Stomach (tissue), 4 donors: ENCODE results near the gene ENTPD8.

ENCODE experiments used
- EP300 ChIP-seq: sonication (generic); formaldehyde crosslinking; IDR thresholded peaks from one replicate; pipeline ENCODE4 v1.6.1; 2017; ENCODE audit warnings: antibody characterized with exemption
- POLR2AphosphoS5 ChIP-seq, 3 donors: sonication (generic); formaldehyde crosslinking; IDR thresholded peaks; one replicate each; pipeline ENCODE4 v1.6.1; 2016; ENCODE audit warnings: antibody characterized with exemption in 3 of 3
- TF ChIP-seq, protein P1 (sequence below), 7 experiments: fragments of 450-650 bp in 4 of 7; fragments of 200-600 bp in 3 of 7; sonication (generic) in 3 of 7; IDR thresholded peaks; one replicate each; pipeline ENCODE4 v1.5.1; 2016 to 2019; ENCODE audit warnings: antibody characterized with exemption in 7 of 7, control low read depth in 2 of 7, mild to moderate bottlenecking in 1 of 7

DNA sequence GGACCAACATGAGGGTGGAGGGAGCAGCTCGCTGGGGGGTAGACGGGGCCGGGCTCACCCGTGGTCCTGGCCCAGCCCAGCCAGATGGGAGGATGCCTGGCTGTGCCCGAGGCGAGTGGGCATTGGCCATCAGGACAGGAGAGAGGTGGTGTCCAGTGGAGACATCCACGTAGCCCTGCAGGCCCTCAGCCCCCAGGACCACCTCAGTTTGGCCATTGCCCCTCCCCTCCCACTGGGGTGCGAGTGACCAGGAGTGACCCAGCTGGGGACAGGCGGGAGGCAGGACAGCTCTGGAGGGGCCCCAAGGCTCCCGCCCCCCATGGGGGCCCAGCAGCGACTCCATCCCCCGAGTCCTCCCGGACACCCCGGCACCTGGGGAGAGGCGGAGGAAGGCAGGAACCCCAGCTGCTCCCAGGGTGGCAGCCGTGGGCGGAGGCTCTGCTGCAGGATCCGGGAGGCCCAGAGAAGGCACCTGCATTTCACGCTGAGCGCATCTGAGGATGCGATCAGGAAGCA is 9.7 kb downstream of the ENTPD8 start:
- TF ChIP-seq, protein P1, sequence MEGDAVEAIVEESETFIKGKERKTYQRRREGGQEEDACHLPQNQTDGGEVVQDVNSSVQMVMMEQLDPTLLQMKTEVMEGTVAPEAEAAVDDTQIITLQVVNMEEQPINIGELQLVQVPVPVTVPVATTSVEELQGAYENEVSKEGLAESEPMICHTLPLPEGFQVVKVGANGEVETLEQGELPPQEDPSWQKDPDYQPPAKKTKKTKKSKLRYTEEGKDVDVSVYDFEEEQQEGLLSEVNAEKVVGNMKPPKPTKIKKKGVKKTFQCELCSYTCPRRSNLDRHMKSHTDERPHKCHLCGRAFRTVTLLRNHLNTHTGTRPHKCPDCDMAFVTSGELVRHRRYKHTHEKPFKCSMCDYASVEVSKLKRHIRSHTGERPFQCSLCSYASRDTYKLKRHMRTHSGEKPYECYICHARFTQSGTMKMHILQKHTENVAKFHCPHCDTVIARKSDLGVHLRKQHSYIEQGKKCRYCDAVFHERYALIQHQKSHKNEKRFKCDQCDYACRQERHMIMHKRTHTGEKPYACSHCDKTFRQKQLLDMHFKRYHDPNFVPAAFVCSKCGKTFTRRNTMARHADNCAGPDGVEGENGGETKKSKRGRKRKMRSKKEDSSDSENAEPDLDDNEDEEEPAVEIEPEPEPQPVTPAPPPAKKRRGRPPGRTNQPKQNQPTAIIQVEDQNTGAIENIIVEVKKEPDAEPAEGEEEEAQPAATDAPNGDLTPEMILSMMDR (IDR thresholded peaks at IDR 0.05): no peak
- no peak for TF ChIP-seq EP300
- no peak for TF ChIP-seq POLR2AphosphoS5 (IDR thresholded peaks at IDR 0.05)
